Measurements from ENCODE around the gene REV3L.

The REV3L gene

DNA sequence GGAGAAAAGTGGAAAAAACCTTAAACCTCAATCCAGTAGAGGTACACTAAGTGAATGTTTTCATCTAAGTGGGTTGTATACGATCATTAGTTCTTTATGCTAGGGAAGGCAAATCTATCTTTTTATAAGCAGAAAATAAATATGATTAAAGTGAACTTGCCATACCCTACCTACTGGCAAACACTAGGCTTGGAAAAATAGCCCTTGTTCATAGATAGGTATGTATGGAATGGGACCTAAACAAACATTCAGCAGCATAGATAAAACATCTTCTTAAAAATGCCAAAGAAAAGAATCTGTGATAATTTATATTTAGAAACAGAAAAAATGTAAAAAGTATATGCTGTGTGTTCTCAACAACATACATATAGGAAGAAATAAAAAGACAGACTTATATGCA lies 18.8 kb downstream of the REV3L start:
- peak; percentile 38 for DNase-seq

DNA sequence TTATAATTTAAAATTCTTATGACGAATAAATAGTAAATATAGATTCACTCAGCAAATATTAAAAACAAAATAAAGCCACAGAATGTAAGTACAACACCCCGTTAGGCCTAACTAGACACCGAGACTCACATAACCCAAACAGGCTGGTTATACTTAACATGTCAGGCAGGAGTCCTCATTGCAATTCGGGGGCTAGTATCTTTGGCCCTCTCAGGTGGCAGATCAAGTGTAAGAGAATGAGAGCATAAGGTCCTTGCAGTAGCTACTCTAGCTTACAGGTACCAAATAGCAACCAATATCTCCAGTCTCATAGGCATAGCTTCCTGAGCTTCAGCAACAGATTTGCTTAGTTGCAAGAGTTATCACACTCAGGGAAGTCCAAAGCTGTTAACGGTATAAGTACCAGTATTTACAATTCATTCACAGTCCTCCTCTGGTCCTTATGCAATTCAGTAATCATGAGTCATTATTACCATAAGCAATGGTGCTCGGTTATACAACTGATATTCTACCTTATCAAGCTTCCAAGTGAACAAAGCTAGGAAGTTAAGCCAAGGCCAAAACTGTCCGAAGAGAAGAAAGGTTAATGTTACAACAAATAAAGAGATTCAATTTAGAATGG lies 20.1 kb downstream of the REV3L start:
- peak; percentile 42 for DNase-seq

DNA sequence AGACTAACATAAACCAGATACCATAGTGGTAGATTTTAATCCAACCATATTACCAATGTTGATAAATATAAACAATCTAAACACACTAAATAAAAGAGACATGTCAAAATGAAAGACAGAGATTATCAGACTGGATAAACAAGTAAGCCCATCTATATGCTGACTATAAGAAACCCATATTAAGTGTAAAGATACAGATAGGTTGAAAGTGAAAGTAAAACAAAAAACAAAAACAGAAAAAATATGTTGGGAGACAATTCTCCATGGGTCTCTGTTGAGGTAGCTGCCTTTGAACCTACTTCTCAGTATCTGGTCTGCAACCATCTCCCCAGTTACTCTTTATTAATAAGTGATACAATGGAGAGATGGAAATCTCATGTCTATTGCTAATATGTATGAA lies 21.2 kb downstream of the REV3L start:
- peak; percentile 5 for DNase-seq

- DNase-seq = no peak
Observed at GRCh38 chr6:111458670-111459232, 24.3 kb downstream of the REV3L start.

DNA sequence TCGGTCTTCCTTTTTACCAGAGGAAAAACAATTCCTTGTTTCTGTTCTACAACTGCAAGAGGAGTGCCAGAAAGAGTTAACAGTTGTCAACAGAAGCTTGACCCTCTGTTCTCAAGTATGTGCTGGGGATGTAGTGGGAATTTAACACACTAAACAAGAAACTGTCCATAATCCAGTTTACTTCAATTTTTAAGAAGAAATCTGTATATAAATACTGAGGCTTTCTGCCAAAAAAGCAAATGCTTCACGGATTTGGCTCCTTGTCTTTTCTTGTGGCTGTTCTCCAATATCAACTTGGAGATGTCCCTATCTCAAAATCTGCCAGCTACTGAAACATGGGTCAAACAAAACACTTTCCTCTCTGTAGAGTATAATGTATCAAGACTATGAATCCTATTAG lies 26.8 kb downstream of the REV3L start:
- no peak for DNase-seq

DNA sequence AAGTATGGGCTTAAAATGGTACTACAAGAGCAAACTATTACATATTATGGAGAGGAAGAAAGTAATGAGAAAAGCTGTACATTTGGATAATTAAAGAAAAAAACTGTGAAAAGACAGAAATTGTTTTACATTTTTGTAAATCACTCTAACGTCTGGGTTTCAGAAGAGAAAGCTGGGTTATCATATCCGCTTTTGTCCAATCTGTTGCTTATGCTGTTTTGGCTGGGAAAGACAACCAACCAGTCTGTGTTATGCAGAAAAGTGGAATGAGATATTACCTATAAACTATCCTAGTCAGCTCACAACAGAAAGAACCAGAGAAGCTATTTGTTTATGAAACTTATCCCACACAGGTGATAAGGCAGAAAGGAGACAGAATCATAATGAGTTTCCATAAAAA lies 32.4 kb downstream of the REV3L start:
- no peak for DNase-seq

- no peak for DNase-seq
Observed at GRCh38 chr6:111450087-111450486, 32.9 kb downstream of the REV3L start.

- DNase-seq = no peak
Observed at GRCh38 chr6:111449129-111449528, 33.9 kb downstream of the REV3L start.

DNA sequence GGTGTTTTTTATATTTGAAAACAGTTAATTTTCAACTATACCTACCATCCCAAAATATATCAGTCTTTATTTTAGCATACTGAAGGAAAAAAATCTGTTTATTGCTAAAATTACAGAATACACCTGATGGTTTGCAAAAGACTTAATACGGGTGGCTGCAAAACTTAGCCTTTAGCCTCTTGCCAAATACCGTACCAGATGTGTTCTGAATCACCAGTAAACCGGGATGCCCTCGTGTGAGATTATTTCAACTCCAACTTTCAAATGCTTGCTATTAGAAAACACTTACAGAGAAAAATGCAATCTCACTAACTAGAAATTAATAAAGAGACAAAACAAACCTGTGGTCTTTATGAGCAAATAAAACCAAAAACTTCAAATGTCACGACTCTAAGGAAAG lies 36.0 kb downstream of the REV3L start:
- DNase-seq = no peak

DNA sequence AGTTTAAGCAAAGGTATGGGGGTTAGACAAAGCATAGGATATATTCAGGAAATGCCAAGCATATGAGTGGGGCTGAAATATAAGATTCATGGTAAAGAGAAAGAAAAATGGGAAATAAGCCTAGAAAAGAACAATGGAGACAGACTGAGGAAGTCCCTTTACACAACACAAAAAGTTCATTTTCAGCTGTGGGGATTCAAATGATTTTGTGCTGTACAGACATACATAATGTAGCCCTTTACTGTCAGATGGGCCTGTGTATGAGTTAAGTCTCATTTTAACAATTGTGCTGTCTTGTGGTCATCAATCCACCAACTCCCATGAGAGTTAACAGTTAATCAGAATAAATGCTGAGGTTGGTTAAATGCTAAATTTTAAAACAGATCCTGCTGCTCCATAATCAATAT lies 37.2 kb downstream of the REV3L start:
- no peak for DNase-seq

- DNase-seq = no peak
Observed at GRCh38 chr6:111444794-111445193, 38.2 kb downstream of the REV3L start.

- DNase-seq = no peak
Observed at GRCh38 chr6:111441678-111442243, 41.3 kb downstream of the REV3L start.

DNA sequence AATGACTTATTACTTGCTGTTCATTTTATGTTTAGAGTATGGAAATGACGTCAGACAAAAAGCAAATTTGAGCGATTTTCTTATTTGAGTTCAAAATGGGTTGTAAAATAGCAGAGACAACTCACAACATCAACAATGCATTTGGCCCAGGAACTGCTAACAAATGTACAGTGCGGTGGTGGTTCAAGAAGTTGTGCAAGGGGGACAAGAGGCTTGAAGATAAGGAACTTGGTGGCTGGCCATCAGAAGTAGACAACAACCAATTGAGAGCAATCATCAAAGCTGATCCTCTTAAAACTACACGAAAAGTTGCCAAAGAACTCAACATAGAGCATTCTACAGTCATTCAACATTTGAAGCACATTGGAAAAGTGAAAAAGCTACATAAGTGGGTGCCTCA lies 43.8 kb downstream of the REV3L start:
- DNase-seq = no peak

GRCh38 chr6:111437573-111437972 lies 45.4 kb downstream of the REV3L start:
- no peak for DNase-seq

GRCh38 chr6:111432511-111432910 lies 50.5 kb downstream of the REV3L start:
- DNase-seq = no peak

- DNase-seq = no peak
Observed at GRCh38 chr6:111430605-111431376, 52.2 kb downstream of the REV3L start.

- DNase-seq = no peak
Observed at GRCh38 chr6:111429571-111429970, 53.4 kb downstream of the REV3L start.

- no peak for DNase-seq
Observed at GRCh38 chr6:111428811-111429210, 54.2 kb downstream of the REV3L start.

DNA sequence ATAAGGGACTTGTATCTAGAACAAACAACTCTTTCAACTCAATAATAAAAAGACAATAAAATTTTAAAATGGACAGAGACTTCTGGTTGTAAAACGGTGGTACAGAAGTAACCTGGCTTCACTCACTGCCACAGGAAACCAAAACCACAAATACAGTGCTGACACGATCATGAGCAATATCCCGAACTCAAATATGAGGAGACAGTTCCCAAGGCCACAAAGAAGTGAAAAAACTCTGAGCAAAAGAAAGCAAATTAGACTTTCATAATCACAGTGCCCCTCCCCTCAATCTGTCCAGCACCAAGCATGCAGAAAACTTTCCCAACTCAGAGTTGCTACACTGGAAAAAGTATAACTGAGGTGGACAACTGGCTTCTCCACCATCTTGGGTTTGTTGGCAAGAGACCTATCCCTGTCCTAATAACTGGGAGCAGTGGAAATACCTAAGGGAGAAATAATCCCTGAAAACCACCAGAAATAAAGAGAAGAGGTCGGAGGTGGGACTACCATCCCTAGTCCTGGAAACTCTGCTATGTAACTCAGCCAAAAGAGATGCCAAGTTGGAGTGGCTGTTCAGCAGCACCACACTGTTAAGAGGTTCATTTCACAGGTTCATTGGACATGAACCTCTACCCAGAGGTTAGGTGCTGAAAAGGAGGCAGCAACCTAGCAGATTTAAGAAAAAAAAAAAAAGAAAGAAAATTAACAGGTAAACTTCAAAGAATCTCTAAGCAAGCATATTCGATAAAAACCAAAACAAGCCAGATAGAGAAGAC lies 55.5 kb downstream of the REV3L start:
- peak; percentile 83 for DNase-seq

- peak; percentile 30 for DNase-seq
Observed at GRCh38 chr6:111423960-111424846, 58.8 kb downstream of the REV3L start.

DNA sequence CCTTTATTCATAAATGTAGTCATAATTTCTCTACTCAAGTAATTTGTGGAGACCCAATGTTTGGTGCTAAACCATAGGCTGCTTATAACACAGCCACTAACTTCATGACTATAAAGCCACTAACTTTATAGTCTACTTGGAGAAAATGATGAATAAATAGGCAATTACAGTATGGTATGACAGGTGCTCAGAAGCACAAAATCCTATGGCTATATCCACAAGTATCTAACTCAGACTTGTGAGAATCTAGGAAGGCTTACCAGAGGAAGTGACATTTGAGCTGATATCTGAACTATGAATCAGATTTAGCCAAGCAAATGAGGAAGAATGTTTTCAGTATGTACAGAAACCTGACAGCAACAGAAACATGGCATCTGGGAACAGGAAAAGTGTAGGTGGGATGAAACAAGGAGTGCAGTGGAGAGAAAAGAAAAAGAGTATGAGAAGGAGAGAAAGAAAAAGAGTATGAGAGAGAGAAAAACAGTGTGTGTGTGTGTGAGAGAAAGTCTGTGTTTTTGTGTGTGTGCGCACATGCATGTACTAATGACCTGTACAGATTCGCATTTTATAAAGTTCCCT lies 59.9 kb downstream of the REV3L start:
- peak; percentile 32 for DNase-seq

All from EL (cell line).